HepG2 (cell line): ENCODE data around the gene ARID5B. TPM values are rescaled to one million over a fixed set of nuclear protein-coding genes. Genes with fewer than 3 reads are reported as not detected.

ENCODE experiments used
- ATAC-seq: fragments of 200-7000 bp; cut with Tn5 transposase; 3 replicates; pipeline ENCODE4 v1.9.1; 2020; ENCODE audit warnings: mild to moderate bottlenecking, moderate library complexity
- BruUV-seq: library from RNA; stranded (reverse); fragments of 400-500 nt; replicated peaks from 2 replicates; lab custom pipeline; 2021; lab: Mats Ljungman, UMichigan
- CTCF ChIA-PET: fragments of 300-600 bp; formaldehyde crosslinking; extraction: SDS; loops from one replicate; lab custom pipeline; 2021; ENCODE audit warnings: low total read pairs, inconsistent platforms, low intra/inter-chr PET ratio; lab: Yijun Ruan, JAX
- POLR2A ChIA-PET: fragments of 350-600 bp; sonication (Branson Sonifier 250); formaldehyde crosslinking; loops from one replicate; lab custom pipeline; 2020; ENCODE audit warnings: antibody characterized with exemption, inconsistent platforms; lab: Yijun Ruan, JAX
- DNase-seq: peaks from one replicate; pipeline ENCODE4 v3.0.0-alpha.2; 2015; ENCODE audit warnings: low spot score
- FAIRE-seq: peaks from 3 replicates; lab custom pipeline; 2011; peaks lifted over from hg19 to GRCh38; lab: Jason Lieb, UNC
- H2AFZ ChIP-seq: one replicate; pipeline ENCODE4 v1.6.1; 2011; ENCODE audit warnings: low read length, inconsistent platforms
- H3K27ac ChIP-seq: fragments of 300-600 bp; 3 replicates; pipeline ENCODE4 v1.8.0; 2011; ENCODE audit warnings: mixed run types, mild to moderate bottlenecking, mixed read lengths, low read length, inconsistent platforms; ENCODE audit not compliant: insufficient read depth; ENCODE audit errors: extremely low read length
- H3K27me3 ChIP-seq, 2 experiments: fragments of 200-600 bp in 1 of 2; 2 replicates in 1 of 2; 3 replicates in 1 of 2; pipeline versions ENCODE4 v1.6.0 to v1.8.0; 2011; ENCODE audit warnings: low read length in 2 of 2, mild to moderate bottlenecking in 2 of 2, moderate library complexity in 2 of 2, inconsistent platforms in 1 of 2; ENCODE audit not compliant: insufficient read depth in 2 of 2, control insufficient read depth in 1 of 2
- H3K36me3 ChIP-seq, 2 experiments: fragments of 200-600 bp in 1 of 2; replicated peaks in 1 of 2; 2 replicates in 1 of 2; 3 replicates in 1 of 2; pipeline versions ENCODE4 v1.5.1 to v1.8.0; 2011; ENCODE audit warnings: low read length in 2 of 2, inconsistent platforms in 1 of 2; ENCODE audit not compliant: insufficient read depth in 2 of 2, control insufficient read depth in 1 of 2
- H3K4me1 ChIP-seq: 2 replicates; pipeline ENCODE4 v1.5.1; 2012; ENCODE audit warnings: low read length, inconsistent platforms; ENCODE audit not compliant: insufficient read depth
- H3K4me2 ChIP-seq: 2 replicates; pipeline ENCODE4 v1.6.0; 2011; ENCODE audit warnings: low read depth, low read length, inconsistent platforms
- H3K4me3 ChIP-seq, 3 experiments: fragments of 200-600 bp in 1 of 3; sonication (generic), shearing (Covaris generic) in 1 of 3; replicated peaks in 1 of 3; 2 replicates each; pipeline ENCODE4 v1.5.1; 2011 to 2016; ENCODE audit warnings: low read length in 3 of 3, inconsistent platforms in 2 of 3, low read depth in 2 of 3, mild to moderate bottlenecking in 2 of 3, control low read depth in 1 of 3, mixed read lengths in 1 of 3; ENCODE audit not compliant: insufficient read depth in 1 of 3
- H3K79me2 ChIP-seq: one replicate; pipeline ENCODE4 v1.6.1; 2011; ENCODE audit warnings: low read length, inconsistent platforms; ENCODE audit not compliant: insufficient read depth
- H3K9ac ChIP-seq: 2 replicates; pipeline ENCODE4 v1.6.0; 2011; ENCODE audit warnings: mild to moderate bottlenecking, low read depth, low read length, inconsistent platforms; ENCODE audit not compliant: insufficient read depth
- H3K9me3 ChIP-seq: 2 replicates; pipeline ENCODE4 v1.5.1; 2012; ENCODE audit warnings: mild to moderate bottlenecking, low read length
- H4K20me1 ChIP-seq: 2 replicates; pipeline ENCODE4 v1.6.0; 2011; ENCODE audit warnings: inconsistent platforms, mild to moderate bottlenecking, low read length, moderate library complexity; ENCODE audit not compliant: insufficient read depth
- GATAD2A ChIP-seq: IDR thresholded peaks from 2 replicates; pipeline ENCODE4 v1.6.1; 2016
- NFIB ChIP-seq: sonication (generic); formaldehyde crosslinking; IDR thresholded peaks from 2 replicates; pipeline ENCODE4 v1.9.0; 2021; ENCODE audit warnings: missing genetic modification reagents, mild to moderate bottlenecking, borderline replicate concordance
- SNAPC4 ChIP-seq: sonication (generic); formaldehyde crosslinking; IDR thresholded peaks from 2 replicates; pipeline ENCODE4 v1.4.0; 2020; ENCODE audit warnings: mild to moderate bottlenecking, missing genetic modification reagents
- ZNF281 ChIP-seq: sonication (generic); formaldehyde crosslinking; IDR thresholded peaks from 2 replicates; pipeline ENCODE4 v1.4.0; 2020; ENCODE audit warnings: missing genetic modification reagents, borderline replicate concordance
- WGBS: methylation state at CpG from one replicate; pipeline ENCODE4 v1.1.6; 2017; ENCODE audit warnings: low lambda C conversion rate; 5-methylcytosine and 5-hydroxymethylcytosine counted together
- in situ Hi-C: cut with HindIII; loops from 2 replicates; pipeline ENCODE4 v1.10.0; 2017; ENCODE audit warnings: low pct_unique_long_range_greater_than_20kb; ENCODE audit not compliant: extremely low pct_ligation_motif_present
- intact Hi-C: fragments of 100-400 bp; cut with micrococcal nuclease; formaldehyde crosslinking; loops from one replicate; pipeline ENCODE4 v1.10.0; 2022; ENCODE audit not compliant: unreplicated experiment
- polyA plus RNA-seq, 8 experiments: library from polyadenylated mRNA; depleted of rRNA in 3 of 8; stranded (reverse) in 7 of 8; unstranded in 1 of 8; fragments of >200 nt; fragmentation: Illumina TruSeq in 4 of 8; extraction: Trizol in 4 of 8; gene quantifications; 2 replicates each; pipeline versions ENCODE4 v1.2.1 to v1.2.3, GENCODE V29; 2011 to 2016; ENCODE audit warnings: low read depth in 4 of 8, missing spikeins in 1 of 8, mixed read lengths in 1 of 8; ENCODE audit not compliant: insufficient read depth in 1 of 8
- total RNA-seq, 5 experiments: library from RNA; depleted of rRNA; stranded (reverse); fragments of >200 nt; fragmentation: Illumina TruSeq; extraction: Trizol; gene quantifications; 2 replicates each; pipeline ENCODE4 v1.2.3, GENCODE V29; 2016; ENCODE audit warnings: low read depth in 1 of 5

ARID5B gene
- total and polyA plus RNA-seq, 2 of the 13 experiments (the other 11 are each of a cell fraction or from before 2014, with no cell fraction given) = 6.2 to 21.1 TPM

DNA sequence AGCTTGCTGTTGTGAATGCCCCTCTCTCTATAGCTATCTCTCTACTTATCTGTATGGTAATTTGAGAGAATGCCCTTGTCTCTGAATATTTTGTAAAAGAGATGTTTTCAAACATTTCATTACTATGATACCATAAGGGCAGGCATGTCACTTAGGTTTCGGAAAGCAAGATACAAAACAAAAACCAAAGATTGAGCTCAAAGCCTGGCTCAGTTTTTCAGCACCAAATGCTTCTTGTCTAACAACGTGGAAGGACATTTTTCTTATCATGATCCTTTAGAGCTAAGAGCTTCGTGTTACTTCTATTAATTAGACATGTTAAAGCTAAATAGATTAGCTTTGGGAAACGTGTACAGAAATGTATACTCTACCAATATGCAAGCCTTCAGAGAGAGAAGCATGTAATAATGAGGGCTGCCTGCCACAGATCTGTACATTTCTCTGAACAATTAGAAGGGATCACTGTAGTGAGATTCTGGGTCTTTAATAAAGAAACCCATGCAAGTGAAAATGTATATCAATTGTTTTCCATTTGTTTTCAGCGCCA is 148.9 kb downstream of the ARID5B start:
- no TSS peak for BruUV-seq
- peaks cover 86% of the 10 kb centered on the region for H3K4me1 ChIP-seq
- intact Hi-C loops (no loop called here), in situ Hi-C loops (no loop called here)
- H4K20me1 ChIP-seq = 0 out of 2 replicates have a peak, but pooled peaks cover 4% of the 10 kb centered on the region
- ChIA-PET CTCF (no interaction called here), POLR2A (interaction anchor here (1.2 to 7.9 kb wide), 13 partner anchors 8 to 218 kb away, joined by 3 to 156 read pairs (median 6); partner anchors contain the start of gene RTKN2)
- H3K27me3 ChIP-seq = no peaks in the 10 kb centered on the region; a peak in 1 of 5 replicates
- H3K27ac ChIP-seq = peak overlapping the region; percentile 89
- H3K9me3 ChIP-seq = no peaks in the 10 kb centered on the region
- WGBS = 29% methylated on average over 5 of the region's 5 CpGs
- H2AFZ ChIP-seq = no peak overlapping the region
- peak overlapping the region; percentile 90 for H3K9ac ChIP-seq
- no peak for FAIRE-seq
- peak overlapping the region; percentile 69 to 81 (median 71) for H3K4me3 ChIP-seq
- ATAC-seq = no peak
- H3K36me3 ChIP-seq = peaks cover 16 to 27% of the 10 kb centered on the region in 2 experiments
- peaks cover 79% of the 10 kb centered on the region for H3K79me2 ChIP-seq
- peak overlapping the region; percentile 81 for H3K4me2 ChIP-seq
- 0 out of 2 replicates have a peak, but pooled peaks have one; percentile 1 for TF ChIP-seq GATAD2A (CRISPR knock-in tag)
- no peak for TF ChIP-seq SNAPC4 (CRISPR knock-in tag)
- TF ChIP-seq ZNF281 (CRISPR knock-in tag) = no peak
- TF ChIP-seq NFIB = no peak
- no peak for DNase-seq
